HCT116 (cell line): ENCODE measurements around the gene RPE65.

Experiments
- CTCF ChIP-seq, 3 experiments: fragments of 200-600 bp in 1 of 3; sonication (generic) in 1 of 3; IDR thresholded peaks in 2 of 3; conservative IDR thresholded peaks in 1 of 3; 2 replicates each; pipeline ENCODE4 v1.5.1; 2012 to 2017; ENCODE audit warnings: low read depth in 2 of 3, low read length in 2 of 3, antibody characterized with exemption in 1 of 3, borderline replicate concordance in 1 of 3, control low read depth in 1 of 3, mild to moderate bottlenecking in 1 of 3, mixed read lengths in 1 of 3, mixed run types in 1 of 3, moderate library complexity in 1 of 3; ENCODE audit not compliant: insufficient read depth in 1 of 3
- EZH2 ChIP-seq: fragments of 200-600 bp; sonication (generic); IDR thresholded peaks from 2 replicates; pipeline ENCODE4 v1.6.1; 2017; ENCODE audit warnings: antibody characterized with exemption, mixed run types
- EZH2phosphoT487 ChIP-seq: fragments of 200-600 bp; IDR thresholded peaks from 2 replicates; pipeline ENCODE4 v1.6.1; 2018; ENCODE audit warnings: antibody characterized with exemption, borderline replicate concordance
- MAX ChIP-seq: IDR thresholded peaks from 2 replicates; pipeline ENCODE4 v1.6.1; 2012
- POLR2A ChIP-seq: IDR thresholded peaks from 2 replicates; pipeline ENCODE4 v1.7.0; 2011; ENCODE audit warnings: borderline replicate concordance; ENCODE audit not compliant: insufficient read depth, insufficient read length; ENCODE audit errors: extremely low read depth
- REST ChIP-seq: IDR thresholded peaks from 2 replicates; pipeline ENCODE4 v1.6.1; 2012; ENCODE audit warnings: low read depth
- SRF ChIP-seq: IDR thresholded peaks from 2 replicates; pipeline ENCODE4 v1.6.1; 2012; ENCODE audit warnings: low read depth
- ZNF274 ChIP-seq: fragments of 200-500 bp; sonication (Bioruptor generic); IDR thresholded peaks from 2 replicates; pipeline ENCODE4 v1.6.1; 2014; ENCODE audit warnings: mild to moderate bottlenecking, low read depth, low read length, inconsistent platforms

- TF ChIP-seq EZH2 (no peak), EZH2phosphoT487 (no peak), CTCF (IDR thresholded peaks at IDR 0.05 in 2 of 3, conservative IDR thresholded peaks at IDR 0.05 in 1 of 3; ENCODE audit: borderline replicate concordance in 1 of 3, insufficient read depth in 1 of 3, low read depth in 2 of 3, low read length in 2 of 3) (0 out of 6 replicates have a peak, but pooled peaks of 2 of the 3 experiments have one; percentile 4 to 14), MAX (no peak), REST (no peak), POLR2A (no peak), ZNF274 (no peak), SRF (no peak)
Measured at GRCh38 chr1:68442006-68442405, 7.7 kb downstream of the RPE65 start.
